Mucosa of stomach (tissue), 1 donor: ENCODE data around the gene DNAJA2.

Experiments
- H3K27me3 ChIP-seq: one replicate; pipeline ENCODE4 v1.7.0; 2013; ENCODE audit warnings: mild to moderate bottlenecking, low read length; ENCODE audit not compliant: control insufficient read depth, insufficient read depth
- H3K36me3 ChIP-seq: one replicate; pipeline ENCODE4 v1.7.0; 2013; ENCODE audit warnings: low read length; ENCODE audit not compliant: control insufficient read depth, insufficient read depth
- H3K4me1 ChIP-seq: one replicate; pipeline ENCODE4 v1.7.0; 2013; ENCODE audit warnings: mild to moderate bottlenecking, low read length; ENCODE audit not compliant: control insufficient read depth, insufficient read depth
- H3K4me3 ChIP-seq: one replicate; pipeline ENCODE4 v1.7.0; 2013; ENCODE audit warnings: low read length
- H3K9ac ChIP-seq: one replicate; pipeline ENCODE4 v1.7.0; 2013; ENCODE audit warnings: mild to moderate bottlenecking, low read length, moderate library complexity
- H3K9me3 ChIP-seq: one replicate; pipeline ENCODE4 v1.7.0; 2013; ENCODE audit warnings: mild to moderate bottlenecking, low read length, moderate library complexity; ENCODE audit not compliant: control insufficient read depth
- donor health status: Pancreatic carcinoma.

The DNAJA2 gene

GRCh38 chr16:46997844-46998243 is 24.4 kb upstream of the DNAJA2 start:
- Histone ChIP-seq H3K4me3 (no peak overlapping the region), H3K27me3 (no peaks in the 10 kb centered on the region), H3K9me3 (no peaks in the 10 kb centered on the region)

GRCh38 chr16:46996952-46997458 is 23.5 kb upstream of the DNAJA2 start:
- H3K36me3 ChIP-seq, result no peaks in the 10 kb centered on the region
- no peak overlapping the region for H3K4me3 ChIP-seq
- no peak overlapping the region for H3K9ac ChIP-seq
- H3K27me3 ChIP-seq, result no peaks in the 10 kb centered on the region
- peaks cover 3% of the 10 kb centered on the region for H3K4me1 ChIP-seq
- no peaks in the 10 kb centered on the region for H3K9me3 ChIP-seq

More at GRCh38 chr16:46997844-46998243, 24.4 kb upstream of the DNAJA2 start:
- Histone ChIP-seq H3K9ac (no peak overlapping the region), H3K4me1 (peaks cover 3% of the 10 kb centered on the region), H3K36me3 (no peaks in the 10 kb centered on the region)

DNA sequence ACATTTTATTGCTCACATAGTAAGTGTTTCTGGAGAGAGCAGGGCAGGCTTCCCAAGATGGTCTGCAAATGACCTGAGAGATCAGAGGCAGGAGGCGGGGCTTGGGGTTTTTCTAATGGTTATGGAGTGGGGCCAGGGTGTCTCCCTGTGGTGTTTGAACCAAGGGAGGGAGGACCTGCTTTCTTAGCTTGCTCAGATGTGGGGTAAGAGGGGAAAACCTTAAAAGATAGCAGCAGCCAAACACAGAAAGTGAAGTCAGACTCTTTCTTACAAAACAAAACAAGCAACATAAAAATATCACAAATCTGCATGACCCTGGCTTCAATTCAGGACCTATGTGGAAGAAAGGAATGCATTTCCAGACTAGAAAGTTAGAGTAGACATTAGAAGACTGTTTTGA is 22.9 kb upstream of the DNAJA2 start:
- no peak overlapping the region for H3K9ac ChIP-seq
- H3K27me3 ChIP-seq, result no peaks in the 10 kb centered on the region
- no peaks in the 10 kb centered on the region for H3K36me3 ChIP-seq
- no peaks in the 10 kb centered on the region for H3K9me3 ChIP-seq
- H3K4me3 ChIP-seq, result no peak overlapping the region
- peaks cover 3% of the 10 kb centered on the region for H3K4me1 ChIP-seq

DNA sequence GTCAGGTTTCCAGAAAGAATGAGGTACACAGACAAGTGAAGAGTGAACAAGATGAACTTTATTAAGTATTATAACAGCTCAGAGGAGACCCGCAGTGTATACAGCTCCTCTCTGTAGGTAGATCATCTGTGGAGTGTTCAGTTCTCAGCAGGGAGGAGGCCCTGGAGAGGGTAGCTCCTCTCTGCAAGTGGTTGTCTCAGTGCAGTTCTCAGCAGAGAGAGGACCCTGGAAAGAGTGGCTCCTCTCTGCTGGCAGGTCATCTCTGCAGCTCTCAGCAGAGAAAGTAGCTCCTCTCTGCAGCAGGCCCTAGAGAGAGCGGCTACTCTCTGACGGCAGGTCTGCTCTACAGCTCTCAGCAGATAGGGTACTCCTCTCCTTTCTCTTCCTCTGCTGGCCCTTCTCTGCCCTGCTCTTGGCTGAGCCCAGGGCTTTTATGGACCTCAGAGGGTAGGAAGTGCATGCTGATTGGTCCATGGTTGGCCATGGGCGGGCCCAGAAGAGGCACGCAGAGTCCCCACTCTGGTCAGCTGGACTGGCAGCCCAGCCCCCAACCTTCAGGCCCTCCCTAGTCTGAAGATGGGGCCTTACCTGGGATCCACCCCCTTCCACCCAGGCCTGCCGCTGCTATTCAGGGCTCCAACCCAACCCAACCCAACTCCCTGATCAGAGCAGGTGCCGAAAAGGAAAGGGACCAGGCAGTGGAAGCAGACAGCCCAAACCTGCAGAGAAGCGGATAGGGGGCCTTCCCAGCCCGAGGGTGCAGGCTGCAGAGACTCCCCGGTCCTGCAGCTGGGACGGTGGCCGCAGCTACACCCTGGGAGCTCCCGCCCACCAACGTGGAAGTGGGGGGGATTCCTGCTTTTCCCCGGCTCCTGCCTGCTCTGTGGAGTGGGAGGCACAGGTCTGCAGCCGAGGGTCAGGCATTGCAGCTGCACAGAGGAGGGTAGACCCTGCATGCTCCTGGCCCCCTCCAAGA is 18.5 kb upstream of the DNAJA2 start:
- no peak overlapping the region for H3K4me3 ChIP-seq
- no peaks in the 10 kb centered on the region for H3K27me3 ChIP-seq
- H3K9me3 ChIP-seq, result no peaks in the 10 kb centered on the region
- H3K9ac ChIP-seq, result no peak overlapping the region
- H3K36me3 ChIP-seq, result no peaks in the 10 kb centered on the region
- H3K4me1 ChIP-seq, result peaks cover 3% of the 10 kb centered on the region

DNA sequence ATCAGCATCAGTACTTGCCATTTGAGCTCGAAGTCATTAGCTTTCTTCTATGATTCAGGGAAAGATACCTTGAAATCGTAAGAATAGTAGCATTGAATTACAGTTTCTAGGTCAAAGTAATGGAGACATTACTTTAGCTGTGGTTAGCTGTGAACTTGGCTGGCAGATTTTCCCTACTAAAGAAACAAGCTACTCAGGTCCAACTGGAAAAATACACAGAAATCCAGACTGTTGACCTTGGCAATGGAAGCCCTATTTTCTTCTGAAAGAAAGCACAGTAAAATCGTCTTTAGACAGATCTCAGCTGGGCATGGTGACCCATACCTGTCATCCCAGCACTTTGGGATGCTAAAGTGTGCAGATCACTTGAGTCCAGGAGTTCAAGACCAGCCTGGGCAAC is 13.4 kb upstream of the DNAJA2 start:
- Histone ChIP-seq H3K4me1 (no peaks in the 10 kb centered on the region), H3K36me3 (no peaks in the 10 kb centered on the region), H3K27me3 (no peaks in the 10 kb centered on the region), H3K9me3 (no peaks in the 10 kb centered on the region), H3K4me3 (no peak overlapping the region), H3K9ac (no peak overlapping the region)

GRCh38 chr16:46986438-46986837 is 13.0 kb upstream of the DNAJA2 start:
- Histone ChIP-seq H3K27me3 (no peaks in the 10 kb centered on the region), H3K9ac (no peak overlapping the region), H3K9me3 (no peaks in the 10 kb centered on the region), H3K4me1 (no peaks in the 10 kb centered on the region), H3K36me3 (no peaks in the 10 kb centered on the region), H3K4me3 (no peak overlapping the region)

DNA sequence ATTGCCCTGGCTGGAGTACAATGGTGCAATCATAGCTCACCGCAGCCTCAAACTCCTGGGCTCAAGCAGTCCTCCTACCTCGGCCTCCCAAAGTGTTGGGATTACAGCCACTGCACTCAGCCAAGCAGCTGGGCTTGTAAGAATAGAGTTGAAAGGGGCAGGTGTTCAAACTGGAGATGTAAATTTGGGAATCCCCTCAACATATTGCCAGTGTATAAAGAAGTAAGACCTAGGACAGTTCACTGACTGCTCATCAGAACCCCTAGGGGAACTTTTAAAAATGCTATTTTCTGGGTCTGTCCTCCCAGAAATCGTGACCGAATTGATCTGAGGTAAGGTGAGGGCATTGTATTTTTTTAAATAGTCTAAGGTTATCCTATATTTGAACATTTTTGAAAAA is 8.9 kb upstream of the DNAJA2 start:
- no peaks in the 10 kb centered on the region for H3K4me1 ChIP-seq
- H3K36me3 ChIP-seq, result no peaks in the 10 kb centered on the region
- H3K27me3 ChIP-seq, result no peaks in the 10 kb centered on the region
- H3K9ac ChIP-seq, result no peak overlapping the region
- H3K4me3 ChIP-seq, result no peak overlapping the region
- H3K9me3 ChIP-seq, result no peaks in the 10 kb centered on the region

GRCh38 chr16:46980926-46981325 is 7.5 kb upstream of the DNAJA2 start:
- H3K36me3 ChIP-seq, result no peaks in the 10 kb centered on the region
- no peaks in the 10 kb centered on the region for H3K27me3 ChIP-seq
- no peak overlapping the region for H3K4me3 ChIP-seq
- no peaks in the 10 kb centered on the region for H3K9me3 ChIP-seq
- H3K9ac ChIP-seq, result no peak overlapping the region
- H3K4me1 ChIP-seq, result peaks cover 3% of the 10 kb centered on the region

- no peaks in the 10 kb centered on the region for H3K9me3 ChIP-seq
- H3K4me3 ChIP-seq, result no peak overlapping the region
- no peak overlapping the region for H3K9ac ChIP-seq
- no peaks in the 10 kb centered on the region for H3K27me3 ChIP-seq
- no peaks in the 10 kb centered on the region for H3K36me3 ChIP-seq
- H3K4me1 ChIP-seq, result peaks cover 11% of the 10 kb centered on the region
These were observed 3.1 kb upstream of the DNAJA2 start for GRCh38 chr16:46976550-46976949.

DNA sequence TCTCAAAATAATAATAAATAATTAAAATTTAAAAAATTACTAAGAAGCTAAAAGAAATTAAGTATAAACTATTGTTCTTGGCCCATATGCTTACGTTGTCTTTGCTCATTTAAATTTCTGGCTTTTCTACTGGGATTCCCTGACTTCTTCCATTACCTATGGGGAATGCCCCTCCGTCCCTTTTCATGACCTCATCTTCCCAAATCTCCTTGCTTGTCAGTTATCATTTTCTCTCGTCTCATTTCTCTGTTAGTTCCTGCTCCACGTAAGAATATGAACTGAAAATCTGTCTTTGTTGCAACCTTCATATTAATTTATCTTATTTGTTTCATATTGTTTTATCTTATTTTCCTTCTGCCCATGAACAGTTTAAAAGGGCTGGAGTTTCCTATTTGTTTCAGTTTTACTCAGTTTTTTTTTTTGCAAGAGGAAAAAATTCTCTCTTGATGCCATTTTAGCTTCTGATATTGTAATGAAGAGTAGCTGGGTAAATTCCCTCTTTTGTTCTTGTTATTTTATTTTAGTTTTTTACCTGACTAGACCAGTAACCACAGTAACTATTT is 2.5 kb upstream of the DNAJA2 start:
- Histone ChIP-seq H3K4me1 (peaks cover 11% of the 10 kb centered on the region), H3K9ac (no peak overlapping the region), H3K36me3 (no peaks in the 10 kb centered on the region), H3K27me3 (no peaks in the 10 kb centered on the region), H3K9me3 (no peaks in the 10 kb centered on the region), H3K4me3 (no peak overlapping the region)

- no peaks in the 10 kb centered on the region for H3K27me3 ChIP-seq
- no peak overlapping the region for H3K9ac ChIP-seq
- H3K36me3 ChIP-seq, result no peaks in the 10 kb centered on the region
- H3K9me3 ChIP-seq, result no peaks in the 10 kb centered on the region
- peaks cover 11% of the 10 kb centered on the region for H3K4me1 ChIP-seq
- no peak overlapping the region for H3K4me3 ChIP-seq
These were observed 1.7 kb upstream of the DNAJA2 start for GRCh38 chr16:46975165-46975564.

DNA sequence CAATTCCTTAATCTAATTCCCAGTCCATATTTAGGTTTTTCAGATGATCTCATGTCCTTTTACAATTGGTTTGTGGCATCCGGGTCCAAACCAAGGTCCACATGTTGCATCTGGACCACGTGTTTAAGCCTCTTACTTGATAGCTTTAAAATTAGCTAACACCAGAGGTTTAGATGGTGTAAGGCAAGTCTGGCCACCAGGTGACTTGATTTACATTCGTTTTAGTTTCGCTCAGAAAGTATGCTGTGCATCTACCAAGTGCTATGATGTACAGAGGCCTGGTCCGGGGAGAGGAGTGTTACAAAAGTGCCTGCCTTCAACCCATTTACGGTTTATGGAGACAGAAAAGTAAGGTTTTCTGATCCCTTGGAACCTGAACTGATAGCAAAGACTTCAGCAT is 878 bp upstream of the DNAJA2 start:
- H3K9ac ChIP-seq, result peak overlapping the region; percentile 91
- no peaks in the 10 kb centered on the region for H3K9me3 ChIP-seq
- H3K4me1 ChIP-seq, result peaks cover 11% of the 10 kb centered on the region
- peak overlapping the region; percentile 76 for H3K4me3 ChIP-seq
- H3K27me3 ChIP-seq, result no peaks in the 10 kb centered on the region
- no peaks in the 10 kb centered on the region for H3K36me3 ChIP-seq
